Esophagus squamous epithelium (tissue), 5 donors: ENCODE data around the gene SNX9. TPM values are rescaled to one million over a fixed set of nuclear protein-coding genes. Genes with fewer than 3 reads are reported as not detected.

Experiments used
- DNase-seq: peaks from one replicate; lab custom pipeline; 2025; lab: John Stamatoyannopoulos, UW
- H3K27ac ChIP-seq, 4 donors: fragments of 200-600 bp; sonication (generic); one replicate each; pipeline ENCODE4 v1.5.1; 2016 to 2019; ENCODE audit warnings: mild to moderate bottlenecking in 1 of 4
- H3K27me3 ChIP-seq, 4 donors: fragments of 200-600 bp; sonication (generic); 1 replicate in 3 of 4; 2 replicates in 1 of 4; pipeline versions ENCODE4 v1.5.1 to v1.6.0; 2017 to 2021; ENCODE audit warnings: antibody characterized with exemption in 1 of 4
- H3K36me3 ChIP-seq, 3 donors: fragments of 200-600 bp; sonication (generic); one replicate each; pipeline ENCODE4 v1.5.1; 2016 to 2019
- H3K4me1 ChIP-seq, 3 donors: fragments of 200-600 bp; sonication (generic); one replicate each; pipeline ENCODE4 v1.5.1; 2017 to 2019
- H3K4me3 ChIP-seq, 4 donors: fragments of 200-600 bp; sonication (generic); 1 replicate in 3 of 4; 2 replicates in 1 of 4; pipeline ENCODE4 v1.5.1; 2016 to 2019; ENCODE audit warnings: mild to moderate bottlenecking in 2 of 4, moderate library complexity in 1 of 4
- H3K9me3 ChIP-seq, 3 donors: fragments of 200-600 bp; sonication (generic); one replicate each; pipeline ENCODE4 v1.5.1; 2016 to 2019
- CTCF ChIP-seq, 6 experiments: fragments of 450-650 bp in 4 of 6; fragments of 200-600 bp in 2 of 6; sonication (generic) in 2 of 6; IDR thresholded peaks; one replicate each; pipeline ENCODE4 v1.5.1; 2016 to 2019; ENCODE audit warnings: antibody characterized with exemption in 6 of 6, mild to moderate bottlenecking in 4 of 6, moderate library complexity in 4 of 6
- POLR2A ChIP-seq, 4 donors: fragments of 450-650 bp; IDR thresholded peaks; one replicate each; pipeline ENCODE4 v1.6.1; 2017; ENCODE audit warnings: antibody characterized with exemption in 4 of 4, mild to moderate bottlenecking in 4 of 4, moderate library complexity in 3 of 4
- WGBS, 2 donors: methylation state at CpG; one replicate each; pipeline ENCODE4 v1.1.5; 2018; 5-methylcytosine and 5-hydroxymethylcytosine counted together
- intact Hi-C: fragments of 100-400 bp; cut with DNase I; formaldehyde crosslinking; loops from one replicate; pipeline ENCODE4 v1.15.0; 2022
- total RNA-seq, 4 donors: library from RNA; depleted of rRNA; stranded (reverse); fragments of >200 nt; gene quantifications; one replicate each; pipeline ENCODE4 v1.1.0, GENCODE V29; 2016
- donor health status: DM: yes; HTN: yes; CAD: no.

SNX9 gene
- total RNA-seq, 4 donors from 2014 or later = 19.9 to 39.9 (median 33.5) TPM

GRCh38 chr6:157928428-157928827 lies 105.4 kb downstream of the SNX9 start:
- Histone ChIP-seq H3K27ac (no peak overlapping the region), H3K27me3 (no peaks in the 10 kb centered on the region), H3K4me3 (no peak overlapping the region), H3K36me3 (peaks cover 10 to 99% (median 14%) of the 10 kb centered on the region in 3 donors), H3K9me3 (no peaks in the 10 kb centered on the region), H3K4me1 (no peaks in the 10 kb centered on the region)
- intact Hi-C loops = no loop called here
- WGBS, 2 donors = 72 to 92% methylated on average over 12 to 13 of the region's 13 CpGs
- TF ChIP-seq CTCF (IDR thresholded peaks at IDR 0.05) (no peak), POLR2A (IDR thresholded peaks at IDR 0.05) (no peak)
- DNase-seq = no peak

- Histone ChIP-seq H3K9me3 (no peaks in the 10 kb centered on the region), H3K27me3 (no peaks in the 10 kb centered on the region), H3K4me1 (no peaks in the 10 kb centered on the region), H3K27ac (no peak overlapping the region), H3K4me3 (no peak overlapping the region), H3K36me3 (peaks cover 10 to 99% (median 14%) of the 10 kb centered on the region in 3 donors)
- TF ChIP-seq CTCF (IDR thresholded peaks at IDR 0.05) (no peak), POLR2A (IDR thresholded peaks at IDR 0.05) (no peak)
- DNase-seq = no peak
- 84 to 92% methylated on average over 7 of the region's 7 CpGs for WGBS, 2 donors
- intact Hi-C loops = no loop called here
Measured at GRCh38 chr6:157929076-157929475, 106.0 kb downstream of the SNX9 start.

GRCh38 chr6:157929765-157930319 lies 106.8 kb downstream of the SNX9 start:
- Histone ChIP-seq H3K9me3 (no peaks in the 10 kb centered on the region), H3K4me3 (no peak overlapping the region), H3K27ac (no peak overlapping the region), H3K4me1 (no peaks in the 10 kb centered on the region), H3K36me3 (peaks cover 10 to 99% (median 14%) of the 10 kb centered on the region in 3 donors), H3K27me3 (no peaks in the 10 kb centered on the region)
- TF ChIP-seq CTCF (IDR thresholded peaks at IDR 0.05) = no peak
- TF ChIP-seq POLR2A (IDR thresholded peaks at IDR 0.05) = no peak
- no peak for DNase-seq
- WGBS, 2 donors = 70 to 79% methylated on average over 3 of the region's 3 CpGs
- intact Hi-C loops = no loop called here

- Histone ChIP-seq H3K27ac (no peak overlapping the region), H3K9me3 (no peaks in the 10 kb centered on the region), H3K27me3 (no peaks in the 10 kb centered on the region), H3K4me3 (no peak overlapping the region), H3K4me1 (no peaks in the 10 kb centered on the region), H3K36me3 (peaks cover 12 to 100% (median 24%) of the 10 kb centered on the region in 3 donors)
- 68 to 72% methylated on average over 2 of the region's 2 CpGs for WGBS, 2 donors
- DNase-seq = no peak
- TF ChIP-seq POLR2A (IDR thresholded peaks at IDR 0.05) = no peak
- intact Hi-C loops = no loop called here
Measured at GRCh38 chr6:157935786-157936185, 112.7 kb downstream of the SNX9 start.

GRCh38 chr6:157937318-157937717 lies 114.3 kb downstream of the SNX9 start:
- TF ChIP-seq POLR2A (IDR thresholded peaks at IDR 0.05) = no peak
- TF ChIP-seq CTCF (IDR thresholded peaks at IDR 0.05) = no peak
- peaks cover 8 to 100% (median 25%) of the 10 kb centered on the region in 3 donors for H3K36me3 ChIP-seq
- no peaks in the 10 kb centered on the region for H3K9me3 ChIP-seq
- H3K4me3 ChIP-seq = no peak overlapping the region
- H3K4me1 ChIP-seq = no peaks in the 10 kb centered on the region
- no peak for DNase-seq
- no peaks in the 10 kb centered on the region for H3K27me3 ChIP-seq
- intact Hi-C loops = no loop called here
- 82 to 84% methylated on average over 3 of the region's 3 CpGs for WGBS, 2 donors
- H3K27ac ChIP-seq = no peak overlapping the region
